ENCODE measurements around the gene BTBD16.

The BTBD16 gene

DNA sequence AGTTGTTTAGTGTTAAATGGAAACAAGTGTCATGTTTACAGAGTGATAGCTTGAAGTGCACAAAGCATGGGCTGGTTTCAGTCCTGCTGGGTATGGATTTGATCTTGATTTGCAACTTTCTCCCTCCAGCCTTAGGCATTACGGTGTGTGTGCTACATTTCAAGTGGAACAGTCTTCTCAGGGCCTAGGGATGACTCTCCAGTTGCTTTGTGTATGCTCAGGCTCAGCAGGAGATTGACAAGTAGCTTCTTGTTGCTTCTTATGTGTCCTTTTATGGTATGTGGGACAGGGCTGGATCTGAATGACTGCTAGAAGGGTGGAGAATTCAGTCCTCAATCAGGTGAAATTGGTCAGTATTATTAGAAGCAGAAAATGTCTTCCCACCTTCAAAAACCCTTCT lies 52.1 kb downstream of the BTBD16 start:
- Histone ChIP-seq H3K36me3 (ENCODE audit: control insufficient read depth in 1 of 2, insufficient read depth in 2 of 2, low read length in 2 of 2) (no peaks in the 10 kb centered on the region), H3K9ac (ENCODE audit: low read length) (no peak overlapping the region), H2BK5ac (ENCODE audit: low read depth, low read length, poor library complexity) (no peak overlapping the region), H2AFZ (ENCODE audit: insufficient read depth, low read length, poor library complexity) (no peak overlapping the region), H3K27ac (ENCODE audit: low read depth, low read length) (no peak overlapping the region), H3K4me1 (ENCODE audit: control insufficient read depth in 1 of 2, insufficient read depth in 2 of 2, low read length in 2 of 2) (no peaks in the 10 kb centered on the region), H2BK12ac (ENCODE audit: low read length) (no peak overlapping the region), H3K27me3 (ENCODE audit: insufficient read depth, low read length) (no peaks in the 10 kb centered on the region), H3K4me3 (ENCODE audit: low read depth, low read length) (no peak overlapping the region), H3K79me1 (ENCODE audit: low read length) (no peaks in the 10 kb centered on the region), H2BK120ac (ENCODE audit: insufficient read depth, low read length, poor library complexity) (no peak overlapping the region), H3K9me3 (ENCODE audit: insufficient read depth, low read depth, low read length) (peaks cover 8% of the 10 kb centered on the region), H3K4me2 (ENCODE audit: low read length) (no peak overlapping the region), H3K18ac (ENCODE audit: low read length) (no peak overlapping the region), H3K23ac (ENCODE audit: low read length) (no peak overlapping the region), H4K12ac (ENCODE audit: low read depth, low read length) (no peak overlapping the region), H3K4ac (ENCODE audit: low read depth, low read length) (no peak overlapping the region), H4K8ac (ENCODE audit: low read depth, low read length) (no peak overlapping the region), H4K91ac (ENCODE audit: low read depth, low read length) (no peak overlapping the region), H3K79me2 (ENCODE audit: control insufficient read depth, insufficient read depth, low read length, poor library complexity) (no peaks in the 10 kb centered on the region), H2AK5ac (ENCODE audit: low read length) (no peak overlapping the region), H3K14ac (ENCODE audit: low read length) (no peak overlapping the region)
- DNase-seq = no peak
- WGBS (ENCODE audit: extremely low coverage, insufficient coverage, insufficient read length) = no CpG with 5 or more reads among the region's 1 CpG

DNA sequence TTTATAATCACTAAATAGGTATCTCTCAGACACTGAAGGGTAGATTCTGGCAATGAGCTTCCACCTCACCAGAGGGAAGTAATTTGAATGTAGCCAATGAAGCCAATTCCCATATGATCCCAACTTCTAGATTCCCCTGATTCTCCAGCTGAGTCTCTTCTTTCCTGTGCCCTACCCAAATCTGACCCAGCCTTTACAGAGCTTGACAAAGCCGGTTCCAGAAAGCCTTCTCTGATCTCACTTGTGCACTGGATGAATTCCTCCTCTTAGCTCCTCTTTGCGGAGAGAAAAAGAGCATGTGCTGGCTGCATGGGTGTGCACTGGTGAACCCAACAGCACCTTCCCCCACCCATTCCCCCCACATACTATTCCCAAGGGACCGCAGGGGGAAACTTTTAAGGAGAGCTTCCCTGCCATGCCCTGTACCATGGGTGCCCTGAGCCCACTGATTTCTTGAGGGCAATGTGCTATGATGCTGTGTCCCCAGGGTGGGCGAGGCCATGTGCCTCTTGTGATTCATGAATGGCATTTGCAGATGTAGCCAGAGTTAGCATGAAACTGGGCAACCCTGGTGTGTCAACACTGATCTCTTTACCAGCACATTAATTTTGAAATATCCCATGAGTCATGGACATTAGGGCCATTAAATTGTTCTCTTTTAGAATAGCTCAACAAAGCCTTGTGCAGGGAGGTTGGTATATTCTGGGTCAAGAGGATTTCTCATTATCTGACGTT lies 53.0 kb downstream of the BTBD16 start:
- no peak overlapping the region for H4K12ac ChIP-seq (ENCODE audit: low read depth, low read length)
- H3K79me1 ChIP-seq (ENCODE audit: low read length) = no peaks in the 10 kb centered on the region
- no peak overlapping the region for H2AK5ac ChIP-seq (ENCODE audit: low read length)
- H4K8ac ChIP-seq (ENCODE audit: low read depth, low read length) = no peak overlapping the region
- H3K4ac ChIP-seq (ENCODE audit: low read depth, low read length) = no peak overlapping the region
- H3K18ac ChIP-seq (ENCODE audit: low read length) = no peak overlapping the region
- H3K36me3 ChIP-seq (ENCODE audit: control insufficient read depth in 1 of 2, insufficient read depth in 2 of 2, low read length in 2 of 2) = no peaks in the 10 kb centered on the region
- H4K91ac ChIP-seq (ENCODE audit: low read depth, low read length) = no peak overlapping the region
- no CpG with 5 or more reads among the region's 5 CpGs for WGBS (ENCODE audit: extremely low coverage, insufficient coverage, insufficient read length)
- H3K27ac ChIP-seq (ENCODE audit: low read depth, low read length) = no peak overlapping the region
- no peak overlapping the region for H3K9ac ChIP-seq (ENCODE audit: low read length)
- H2BK120ac ChIP-seq (ENCODE audit: insufficient read depth, low read length, poor library complexity) = no peak overlapping the region
- no peak overlapping the region for H2AFZ ChIP-seq (ENCODE audit: insufficient read depth, low read length, poor library complexity)
- H3K79me2 ChIP-seq (ENCODE audit: control insufficient read depth, insufficient read depth, low read length, poor library complexity) = no peaks in the 10 kb centered on the region
- H3K9me3 ChIP-seq (ENCODE audit: insufficient read depth, low read depth, low read length) = peaks cover 8% of the 10 kb centered on the region
- no peaks in the 10 kb centered on the region for H3K27me3 ChIP-seq (ENCODE audit: insufficient read depth, low read length)
- H3K23ac ChIP-seq (ENCODE audit: low read length) = no peak overlapping the region
- H2BK5ac ChIP-seq (ENCODE audit: low read depth, low read length, poor library complexity) = no peak overlapping the region
- H3K4me3 ChIP-seq (ENCODE audit: low read depth, low read length) = no peak overlapping the region
- no peak overlapping the region for H3K14ac ChIP-seq (ENCODE audit: low read length)
- peak in 1 of 2 donors; percentile 33 for DNase-seq
- H3K4me1 ChIP-seq (ENCODE audit: control insufficient read depth in 1 of 2, insufficient read depth in 2 of 2, low read length in 2 of 2) = no peaks in the 10 kb centered on the region
- no peak overlapping the region for H3K4me2 ChIP-seq (ENCODE audit: low read length)
- H2BK12ac ChIP-seq (ENCODE audit: low read length) = no peak overlapping the region

DNA sequence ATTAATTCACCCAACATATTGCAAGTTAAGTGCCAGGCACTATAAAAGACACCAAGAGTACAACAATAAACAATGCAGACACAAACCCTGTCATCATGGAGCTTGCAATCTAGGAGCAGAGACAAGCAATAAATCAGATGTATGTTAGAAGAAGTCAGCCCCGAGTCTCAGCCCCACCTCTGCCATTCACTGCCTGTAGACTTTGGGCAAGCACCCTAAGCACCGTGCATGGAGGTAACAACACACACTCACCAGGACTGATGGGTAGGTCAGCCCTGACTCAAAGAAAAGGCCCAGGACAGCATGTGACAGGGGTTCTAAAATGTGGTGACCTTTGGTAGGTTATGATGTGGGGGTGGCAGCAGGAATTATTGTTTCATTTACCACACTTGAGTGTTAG lies 54.1 kb downstream of the BTBD16 start:
- no peak overlapping the region for H4K91ac ChIP-seq (ENCODE audit: low read depth, low read length)
- WGBS (ENCODE audit: extremely low coverage, insufficient coverage, insufficient read length) = no CpG with 5 or more reads among the region's 2 CpGs

DNA sequence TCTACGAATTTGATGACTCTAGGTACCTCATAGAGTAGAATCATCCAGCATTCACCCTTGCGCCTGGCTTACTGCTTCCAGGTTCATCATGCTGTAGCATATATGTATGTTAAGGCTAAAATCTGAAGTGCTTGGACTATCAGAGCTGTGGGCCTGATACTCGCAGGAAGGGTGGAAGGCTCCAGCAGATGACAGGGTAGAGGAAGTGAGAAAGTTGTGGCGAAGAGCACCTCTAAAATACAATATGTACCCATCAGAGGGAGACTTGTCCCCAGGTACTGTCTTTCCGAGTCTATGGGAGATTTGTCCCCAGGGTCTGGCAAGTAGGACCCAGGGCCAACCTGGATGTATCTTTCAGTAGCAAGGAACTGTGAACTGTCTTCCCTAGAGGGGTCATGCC lies 55.3 kb downstream of the BTBD16 start:
- H2BK120ac ChIP-seq (ENCODE audit: insufficient read depth, low read length, poor library complexity) = no peak overlapping the region
- no peak overlapping the region for H3K4ac ChIP-seq (ENCODE audit: low read depth, low read length)
- H2AK5ac ChIP-seq (ENCODE audit: low read length) = no peak overlapping the region
- no peak overlapping the region for H2AFZ ChIP-seq (ENCODE audit: insufficient read depth, low read length, poor library complexity)
- H3K9ac ChIP-seq (ENCODE audit: low read length) = no peak overlapping the region
- no peak overlapping the region for H4K8ac ChIP-seq (ENCODE audit: low read depth, low read length)
- no peaks in the 10 kb centered on the region for H3K79me1 ChIP-seq (ENCODE audit: low read length)
- H3K4me1 ChIP-seq (ENCODE audit: control insufficient read depth in 1 of 2, insufficient read depth in 2 of 2, low read length in 2 of 2) = no peaks in the 10 kb centered on the region
- no peaks in the 10 kb centered on the region for H3K27me3 ChIP-seq (ENCODE audit: insufficient read depth, low read length)
- no peaks in the 10 kb centered on the region for H3K79me2 ChIP-seq (ENCODE audit: control insufficient read depth, insufficient read depth, low read length, poor library complexity)
- H3K14ac ChIP-seq (ENCODE audit: low read length) = no peak overlapping the region
- no peaks in the 10 kb centered on the region for H3K36me3 ChIP-seq (ENCODE audit: control insufficient read depth in 1 of 2, insufficient read depth in 2 of 2, low read length in 2 of 2)
- H3K18ac ChIP-seq (ENCODE audit: low read length) = no peak overlapping the region
- no peak overlapping the region for H3K23ac ChIP-seq (ENCODE audit: low read length)
- no peak overlapping the region for H3K27ac ChIP-seq (ENCODE audit: low read depth, low read length)
- no CpG with 5 or more reads among the region's 5 CpGs for WGBS (ENCODE audit: extremely low coverage, insufficient coverage, insufficient read length)
- DNase-seq = no peak
- peaks cover 8% of the 10 kb centered on the region for H3K9me3 ChIP-seq (ENCODE audit: insufficient read depth, low read depth, low read length)
- no peak overlapping the region for H3K4me3 ChIP-seq (ENCODE audit: low read depth, low read length)
- no peak overlapping the region for H4K12ac ChIP-seq (ENCODE audit: low read depth, low read length)
- no peak overlapping the region for H3K4me2 ChIP-seq (ENCODE audit: low read length)
- no peak overlapping the region for H2BK12ac ChIP-seq (ENCODE audit: low read length)
- no peak overlapping the region for H2BK5ac ChIP-seq (ENCODE audit: low read depth, low read length, poor library complexity)
- no peak overlapping the region for H4K91ac ChIP-seq (ENCODE audit: low read depth, low read length)

More for the DNA sequence above, 54.1 kb downstream of the BTBD16 start:
- H3K79me1 ChIP-seq (ENCODE audit: low read length) = no peaks in the 10 kb centered on the region
- no peak overlapping the region for H3K4ac ChIP-seq (ENCODE audit: low read depth, low read length)
- H3K9me3 ChIP-seq (ENCODE audit: insufficient read depth, low read depth, low read length) = peaks cover 8% of the 10 kb centered on the region
- no peak overlapping the region for H3K27ac ChIP-seq (ENCODE audit: low read depth, low read length)
- no peak overlapping the region for H3K4me2 ChIP-seq (ENCODE audit: low read length)
- no peak overlapping the region for H3K23ac ChIP-seq (ENCODE audit: low read length)
- H3K79me2 ChIP-seq (ENCODE audit: control insufficient read depth, insufficient read depth, low read length, poor library complexity) = no peaks in the 10 kb centered on the region
- no peak overlapping the region for H2AFZ ChIP-seq (ENCODE audit: insufficient read depth, low read length, poor library complexity)
- H3K36me3 ChIP-seq (ENCODE audit: control insufficient read depth in 1 of 2, insufficient read depth in 2 of 2, low read length in 2 of 2) = no peaks in the 10 kb centered on the region
- H3K4me3 ChIP-seq (ENCODE audit: low read depth, low read length) = no peak overlapping the region
- H3K27me3 ChIP-seq (ENCODE audit: insufficient read depth, low read length) = no peaks in the 10 kb centered on the region
- H2AK5ac ChIP-seq (ENCODE audit: low read length) = no peak overlapping the region
- no peak overlapping the region for H3K9ac ChIP-seq (ENCODE audit: low read length)
- no peak overlapping the region for H2BK12ac ChIP-seq (ENCODE audit: low read length)
- H2BK5ac ChIP-seq (ENCODE audit: low read depth, low read length, poor library complexity) = no peak overlapping the region
- H3K14ac ChIP-seq (ENCODE audit: low read length) = no peak overlapping the region
- no peaks in the 10 kb centered on the region for H3K4me1 ChIP-seq (ENCODE audit: control insufficient read depth in 1 of 2, insufficient read depth in 2 of 2, low read length in 2 of 2)
- no peak overlapping the region for H2BK120ac ChIP-seq (ENCODE audit: insufficient read depth, low read length, poor library complexity)
- H3K18ac ChIP-seq (ENCODE audit: low read length) = no peak overlapping the region
- DNase-seq = no peak
- H4K8ac ChIP-seq (ENCODE audit: low read depth, low read length) = no peak overlapping the region
- H4K12ac ChIP-seq (ENCODE audit: low read depth, low read length) = no peak overlapping the region

All from trophoblast cell (in vitro differentiated cells and primary cell).